ENCODE results near the gene GRID2. TPM values are rescaled to one million over a fixed set of nuclear protein-coding genes. Genes with fewer than 3 reads are reported as not detected.

GRID2 gene
- total and polyA plus RNA-seq, 5 experiments from 2014 or later, result not detected

DNA sequence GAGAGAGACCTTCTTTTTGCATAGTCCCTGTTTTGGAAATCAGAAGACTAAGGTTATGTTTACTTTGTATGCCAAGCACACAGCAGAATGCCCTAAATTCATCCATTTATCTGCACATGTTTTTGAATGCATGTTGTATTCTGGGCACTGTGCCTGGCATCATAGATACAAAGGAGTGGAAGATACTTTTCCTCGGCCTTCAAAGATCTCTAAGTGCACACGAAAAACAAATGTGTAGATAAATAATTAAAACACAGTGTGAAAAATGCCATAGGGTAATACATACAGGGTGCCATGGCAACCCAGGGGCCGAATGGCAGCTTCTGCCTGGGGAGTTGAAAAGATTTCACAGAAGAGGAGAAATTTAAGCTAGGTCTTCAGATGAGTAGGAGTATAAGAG, 1134.2 kb downstream of the GRID2 start:
- no peaks in the 10 kb centered on the region for H3K4me1 Mint-ChIP-seq
- H3K27me3 Mint-ChIP-seq, result no peaks in the 10 kb centered on the region
- no peak overlapping the region for H3K4me3 Mint-ChIP-seq
- peaks cover 4 to 36% (median 9%) of the 10 kb centered on the region in 9 donors for H3K9me3 Mint-ChIP-seq
- H3K36me3 Mint-ChIP-seq, result peaks cover 0 to 10% (median 0%) of the 10 kb centered on the region in 3 donors
- H3K27ac Mint-ChIP-seq, result no peak overlapping the region
- POLR2A ChIA-PET, result no interaction called here
- ATAC-seq (no peak), DNase-seq (no peak)

DNA sequence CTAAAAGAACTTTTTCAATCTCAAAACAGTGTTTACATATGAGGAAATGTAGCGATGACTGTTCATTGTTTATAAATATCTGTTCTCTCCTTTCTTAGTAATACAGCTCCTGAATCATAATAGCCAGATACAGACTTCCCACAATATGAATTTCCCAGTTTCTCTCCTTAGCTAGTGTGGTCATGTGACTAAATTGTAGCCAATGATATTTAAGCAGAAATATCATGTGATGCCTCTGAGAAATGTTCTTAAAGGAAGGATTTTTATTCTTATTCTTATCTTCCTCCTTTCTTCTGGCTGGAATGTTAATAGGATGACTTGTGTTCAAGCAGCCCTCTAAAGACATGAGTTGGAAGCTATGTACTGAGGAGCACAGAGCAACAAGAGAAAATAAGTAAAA, 1141.1 kb downstream of the GRID2 start:
- no peaks in the 10 kb centered on the region for H3K27me3 Mint-ChIP-seq
- H3K4me3 Mint-ChIP-seq, result no peak overlapping the region
- no peak for ATAC-seq
- H3K4me1 Mint-ChIP-seq, result no peaks in the 10 kb centered on the region
- no peak overlapping the region for H3K27ac Mint-ChIP-seq
- peaks cover 0 to 27% (median 3%) of the 10 kb centered on the region in 9 donors for H3K9me3 Mint-ChIP-seq
- POLR2A ChIA-PET, result no interaction called here
- peaks cover 0 to 5% (median 0%) of the 10 kb centered on the region in 3 donors for H3K36me3 Mint-ChIP-seq
- DNase-seq, result no peak

DNA sequence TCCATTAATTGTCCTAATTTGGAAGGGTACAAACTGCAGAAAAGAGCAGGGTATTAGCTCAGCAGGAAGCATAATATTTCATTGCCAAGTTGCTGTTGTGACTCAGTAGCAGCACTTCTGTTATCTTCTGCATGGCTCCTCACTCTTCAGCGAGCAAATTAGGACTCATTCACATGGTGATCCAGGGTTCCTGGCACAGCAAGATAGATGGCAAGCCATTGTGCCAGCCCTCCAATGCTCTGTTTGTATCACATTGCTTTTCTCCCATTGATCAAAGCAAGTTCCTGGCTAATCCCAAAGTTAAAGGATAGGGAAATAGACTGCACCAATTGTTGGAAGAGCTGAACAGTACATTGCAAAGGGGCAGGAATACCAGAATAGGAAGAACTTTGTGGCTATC, 1142.3 kb downstream of the GRID2 start:
- POLR2A ChIA-PET, result no interaction called here

DNA sequence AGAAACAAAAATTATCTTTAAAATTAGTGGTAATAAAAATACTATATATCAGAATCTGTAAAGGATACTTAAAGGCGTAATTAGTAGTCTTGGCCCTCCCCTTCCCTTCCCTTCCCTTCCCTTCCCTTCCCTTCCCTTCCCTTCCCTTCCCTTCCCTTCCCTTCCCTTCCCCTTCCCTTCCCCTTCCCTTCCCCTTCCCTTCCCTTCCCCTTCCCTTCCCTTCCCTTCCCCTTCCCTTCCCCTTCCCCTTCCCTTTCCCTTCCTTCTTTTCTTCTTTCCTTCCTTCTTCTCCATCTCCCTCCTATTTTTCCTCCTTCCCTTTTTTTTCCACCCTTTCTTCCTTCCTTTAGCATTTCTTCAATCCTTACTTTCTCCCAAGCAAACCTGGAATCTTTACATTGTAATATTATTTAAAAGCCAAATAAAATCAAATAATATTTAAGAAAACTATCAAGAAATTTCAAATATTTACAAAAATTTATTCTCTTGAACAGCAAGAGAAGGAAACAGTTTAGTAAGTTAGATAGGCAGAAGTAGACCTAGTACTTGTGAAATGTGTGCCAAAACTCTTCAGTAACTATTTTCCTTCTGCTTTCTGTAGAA, 1145.0 kb downstream of the GRID2 start:
- DNase-seq (no peak), ATAC-seq (no peak)
- no peak overlapping the region for H3K27ac Mint-ChIP-seq
- H3K4me1 Mint-ChIP-seq, result no peaks in the 10 kb centered on the region
- POLR2A ChIA-PET, result no interaction called here
- no peaks in the 10 kb centered on the region for H3K27me3 Mint-ChIP-seq
- H3K4me3 Mint-ChIP-seq, result no peak overlapping the region
- peaks cover 0 to 6% (median 0%) of the 10 kb centered on the region in 9 donors for H3K9me3 Mint-ChIP-seq
- H3K36me3 Mint-ChIP-seq, result no peaks in the 10 kb centered on the region

More for the DNA sequence above, 1142.3 kb downstream of the GRID2 start:
- no peak for DNase-seq
- Mint-ChIP-seq H3K9me3 (peaks cover 0 to 18% (median 2%) of the 10 kb centered on the region in 9 donors), H3K27ac (no peak overlapping the region), H3K4me3 (no peak overlapping the region), H3K4me1 (no peaks in the 10 kb centered on the region), H3K36me3 (no peaks in the 10 kb centered on the region), H3K27me3 (no peaks in the 10 kb centered on the region)
- ATAC-seq, result no peak

DNA sequence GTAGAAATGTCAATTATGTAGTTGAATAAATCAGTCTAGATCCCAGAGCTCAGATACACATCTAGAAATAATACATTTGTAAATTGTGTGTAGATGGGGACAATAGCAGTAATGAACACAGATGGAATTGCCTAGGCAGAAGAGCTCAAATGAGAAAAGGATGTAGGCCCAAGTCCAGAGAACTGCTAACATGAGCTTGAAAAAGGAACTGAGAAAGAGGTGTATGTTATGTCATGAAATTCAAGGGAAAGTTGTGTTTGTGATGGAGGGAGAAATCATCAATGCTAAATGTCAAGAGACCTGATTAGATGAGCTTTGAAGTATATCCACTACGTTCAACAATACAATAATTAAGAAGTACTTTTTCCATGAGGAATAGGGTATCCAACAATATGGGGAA, 1148.2 kb downstream of the GRID2 start:
- DNase-seq (no peak), ATAC-seq (no peak)
- POLR2A ChIA-PET, result no interaction called here
- Mint-ChIP-seq H3K4me3 (no peak overlapping the region), H3K4me1 (no peaks in the 10 kb centered on the region), H3K9me3 (peaks cover 0 to 5% (median 0%) of the 10 kb centered on the region in 9 donors), H3K27me3 (no peaks in the 10 kb centered on the region), H3K36me3 (no peaks in the 10 kb centered on the region), H3K27ac (no peak overlapping the region)

DNA sequence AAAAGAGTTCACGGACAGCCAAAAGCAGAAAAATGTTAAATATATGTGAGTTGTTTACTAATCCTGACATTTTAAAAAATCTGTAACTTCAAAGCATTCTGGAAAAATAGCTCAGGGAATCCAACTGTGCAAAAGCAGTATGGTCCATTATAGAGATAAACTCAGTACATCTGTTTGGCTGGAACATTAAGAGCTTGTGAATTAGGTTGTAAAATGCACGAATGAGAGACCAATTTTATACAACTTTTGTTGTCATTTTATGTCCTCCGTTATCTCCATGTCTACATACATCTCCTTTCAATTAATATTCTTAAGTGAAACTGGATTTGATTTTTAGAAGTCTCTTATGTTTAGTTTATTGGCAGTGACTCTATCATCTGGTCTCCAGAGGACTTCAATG, 1157.8 kb downstream of the GRID2 start:
- H3K27ac Mint-ChIP-seq, result no peak overlapping the region
- H3K4me3 Mint-ChIP-seq, result no peak overlapping the region
- H3K9me3 Mint-ChIP-seq, result peaks cover 0 to 12% (median 3%) of the 10 kb centered on the region in 9 donors
- H3K27me3 Mint-ChIP-seq, result no peaks in the 10 kb centered on the region
- no peaks in the 10 kb centered on the region for H3K36me3 Mint-ChIP-seq
- DNase-seq, result no peak
- POLR2A ChIA-PET, result no interaction called here
- no peaks in the 10 kb centered on the region for H3K4me1 Mint-ChIP-seq
- ATAC-seq, result no peak

DNA sequence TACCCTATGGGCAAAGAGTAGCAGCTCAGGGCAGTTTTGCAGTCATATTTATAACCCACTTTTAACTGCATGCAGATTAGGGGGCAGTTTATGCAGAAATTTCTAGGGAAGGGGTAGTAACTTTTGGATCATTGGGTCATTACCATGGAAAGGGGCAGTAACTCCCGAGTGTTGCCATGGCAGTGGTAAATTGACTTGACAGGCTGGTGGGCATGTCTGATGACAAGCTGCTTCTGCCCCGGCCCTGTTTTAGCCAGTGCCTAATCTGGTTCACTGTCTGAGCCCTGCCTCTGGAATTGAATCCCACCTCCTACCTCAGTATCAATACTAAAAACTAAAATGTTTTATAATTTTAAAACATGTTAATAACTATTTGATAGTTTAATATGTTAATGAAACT, 1162.7 kb downstream of the GRID2 start:
- ATAC-seq, result no peak
- POLR2A ChIA-PET, result no interaction called here
- no peak overlapping the region for H3K27ac Mint-ChIP-seq
- H3K27me3 Mint-ChIP-seq, result no peaks in the 10 kb centered on the region
- DNase-seq, result no peak
- H3K4me3 Mint-ChIP-seq, result no peak overlapping the region
- H3K4me1 Mint-ChIP-seq, result no peaks in the 10 kb centered on the region
- no peaks in the 10 kb centered on the region for H3K36me3 Mint-ChIP-seq
- peaks cover 0 to 7% (median 0%) of the 10 kb centered on the region in 9 donors for H3K9me3 Mint-ChIP-seq

DNA sequence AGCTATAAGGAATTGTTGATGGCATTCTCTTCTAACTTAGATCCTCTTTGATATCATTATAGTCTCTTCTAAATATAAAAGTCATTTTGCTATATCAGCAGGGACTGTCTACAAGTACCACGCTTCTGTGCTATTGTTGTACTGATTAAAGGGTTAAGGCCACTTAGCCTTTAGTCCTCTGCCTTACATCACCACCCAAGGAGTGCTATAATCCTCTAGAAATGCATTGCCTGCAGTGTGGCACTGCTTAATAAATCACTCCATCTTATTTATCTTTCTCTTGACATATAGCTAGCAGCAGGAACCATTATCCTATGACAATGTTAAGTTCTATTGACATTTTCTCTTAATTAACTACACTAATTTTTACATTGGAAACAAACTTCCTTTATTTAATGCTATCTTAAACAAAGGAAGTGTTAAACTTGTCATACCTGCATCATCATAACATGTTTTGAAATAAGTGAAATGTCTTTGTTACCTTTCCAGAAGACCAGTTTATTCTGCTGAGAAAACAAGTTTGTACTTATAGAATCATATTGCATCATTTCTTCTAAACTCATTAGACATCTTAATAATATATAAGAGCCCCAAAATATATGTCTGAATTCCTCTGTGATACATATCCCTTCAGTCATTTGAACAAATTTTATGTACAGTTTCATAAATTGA, 1163.9 kb downstream of the GRID2 start:
- Mint-ChIP-seq H3K9me3 (peaks cover 0 to 7% (median 0%) of the 10 kb centered on the region in 9 donors), H3K4me1 (no peaks in the 10 kb centered on the region), H3K36me3 (no peaks in the 10 kb centered on the region), H3K27me3 (no peaks in the 10 kb centered on the region), H3K27ac (no peak overlapping the region), H3K4me3 (no peak overlapping the region)
- no peak for ATAC-seq
- no peak for DNase-seq
- POLR2A ChIA-PET, result no interaction called here

DNA sequence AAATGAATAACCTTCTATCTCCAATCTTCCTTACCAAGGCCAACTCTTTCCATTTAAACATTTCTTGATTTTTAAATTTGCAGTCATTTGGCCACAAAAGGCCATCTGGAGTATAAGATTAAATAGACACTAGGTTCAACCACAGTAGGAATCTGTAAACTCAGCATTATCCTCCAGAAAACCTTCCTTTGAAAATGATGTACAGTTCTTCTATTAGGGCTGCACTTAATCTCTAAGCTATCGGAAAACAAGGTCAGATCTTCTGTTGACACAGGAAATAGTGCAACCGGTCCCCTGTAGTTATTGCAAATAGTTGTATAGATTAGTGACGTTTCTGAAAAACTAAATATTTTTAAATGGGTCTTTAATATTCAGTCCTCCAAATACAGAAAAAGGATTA, 1165.8 kb downstream of the GRID2 start:
- POLR2A ChIA-PET, result no interaction called here
- H3K27ac Mint-ChIP-seq, result no peak overlapping the region
- H3K4me3 Mint-ChIP-seq, result no peak overlapping the region
- H3K36me3 Mint-ChIP-seq, result no peaks in the 10 kb centered on the region
- no peaks in the 10 kb centered on the region for H3K27me3 Mint-ChIP-seq
- peaks cover 0 to 7% (median 0%) of the 10 kb centered on the region in 9 donors for H3K9me3 Mint-ChIP-seq
- DNase-seq, result no peak
- no peak for ATAC-seq
- no peaks in the 10 kb centered on the region for H3K4me1 Mint-ChIP-seq

DNA sequence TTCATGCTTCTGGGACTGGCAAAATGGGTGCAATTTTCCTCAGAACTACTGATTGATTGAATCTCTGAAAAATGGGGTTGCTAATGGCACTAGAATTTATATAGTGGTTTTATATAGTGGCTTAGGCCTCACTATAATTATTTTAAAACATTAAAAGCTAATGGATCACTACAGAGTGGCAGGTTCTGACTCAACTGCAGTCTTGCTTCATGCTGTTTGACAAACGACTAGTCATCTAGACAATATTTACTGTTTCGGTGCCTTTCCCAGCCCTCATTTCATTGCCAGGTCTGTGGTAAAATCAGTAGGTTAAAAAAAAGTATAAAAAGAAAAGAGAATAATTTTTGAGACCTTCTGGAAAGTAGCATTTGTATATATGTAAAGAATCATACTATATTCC, 1172.0 kb downstream of the GRID2 start:
- Mint-ChIP-seq H3K27ac (no peak overlapping the region), H3K4me3 (no peak overlapping the region), H3K4me1 (no peaks in the 10 kb centered on the region), H3K9me3 (peaks cover 0 to 2% (median 0%) of the 10 kb centered on the region in 9 donors), H3K27me3 (no peaks in the 10 kb centered on the region), H3K36me3 (no peaks in the 10 kb centered on the region)
- POLR2A ChIA-PET, result no interaction called here
- no peak for ATAC-seq
- DNase-seq, result no peak

DNA sequence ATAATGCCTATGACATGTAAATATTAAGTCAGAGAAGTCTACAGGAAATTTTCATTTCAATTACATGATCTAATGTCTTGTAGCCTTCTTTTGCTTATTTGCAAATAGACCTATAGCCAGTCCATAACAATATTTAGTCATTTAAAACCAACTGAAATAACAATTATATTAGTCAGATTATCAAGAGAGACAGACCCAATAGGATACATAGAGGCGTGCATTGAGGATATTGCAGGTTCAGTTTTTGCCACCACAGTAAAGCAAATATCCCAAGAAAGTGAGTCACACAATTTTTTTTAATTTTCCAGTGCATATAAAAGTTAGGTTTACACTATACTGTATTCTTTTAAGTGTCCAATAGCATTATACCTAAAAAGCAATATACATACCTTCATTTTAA, 1175.0 kb downstream of the GRID2 start:
- Mint-ChIP-seq H3K4me1 (no peaks in the 10 kb centered on the region), H3K4me3 (no peak overlapping the region), H3K27me3 (no peaks in the 10 kb centered on the region), H3K36me3 (no peaks in the 10 kb centered on the region), H3K9me3 (peaks cover 0 to 4% (median 0%) of the 10 kb centered on the region in 9 donors), H3K27ac (no peak overlapping the region)
- POLR2A ChIA-PET, result no interaction called here
- no peak for ATAC-seq
- no peak for DNase-seq

DNA sequence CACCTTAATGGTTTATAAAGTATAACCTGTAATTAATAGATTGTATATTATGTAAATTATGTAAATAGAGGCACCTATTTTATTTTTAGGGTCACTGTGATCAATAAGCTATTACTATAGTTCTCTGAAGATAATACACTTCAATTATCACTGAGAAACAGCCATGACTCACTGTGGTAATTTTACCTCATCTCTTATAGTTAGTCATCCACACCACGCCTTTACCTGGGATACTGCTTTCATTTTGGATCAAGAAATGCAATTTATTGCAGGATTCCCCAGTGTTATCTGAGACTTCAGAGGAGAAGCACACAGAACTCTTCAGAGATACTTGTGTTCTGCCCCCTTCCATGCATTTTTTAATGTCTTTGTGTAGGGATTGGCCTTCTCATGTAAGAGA, 1176.7 kb downstream of the GRID2 start:
- no peak overlapping the region for H3K27ac Mint-ChIP-seq
- H3K4me3 Mint-ChIP-seq, result no peak overlapping the region
- DNase-seq, result no peak
- no peaks in the 10 kb centered on the region for H3K4me1 Mint-ChIP-seq
- H3K27me3 Mint-ChIP-seq, result no peaks in the 10 kb centered on the region
- peaks cover 0 to 4% (median 0%) of the 10 kb centered on the region in 9 donors for H3K9me3 Mint-ChIP-seq
- POLR2A ChIA-PET, result no interaction called here
- H3K36me3 Mint-ChIP-seq, result no peaks in the 10 kb centered on the region
- no peak for ATAC-seq

DNA sequence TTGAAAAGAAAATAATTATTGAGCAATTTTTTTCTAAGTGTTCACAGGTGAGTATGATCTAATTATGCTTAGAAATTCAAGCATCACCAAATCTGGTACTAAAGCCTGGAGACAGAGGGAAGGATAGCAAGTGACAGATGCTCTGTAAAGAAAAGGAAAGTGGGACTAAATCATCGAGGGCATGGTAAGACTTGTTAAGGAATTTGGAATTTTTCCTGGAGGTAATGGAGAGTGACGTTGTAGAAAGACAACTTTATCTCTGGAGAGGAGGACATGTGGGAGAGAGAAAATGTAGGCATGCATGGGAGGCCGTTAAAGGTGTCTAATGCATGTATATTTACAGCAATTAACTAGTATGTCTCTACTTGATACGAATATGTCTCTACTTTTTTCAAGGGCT, 1191.6 kb downstream of the GRID2 start:
- DNase-seq (no peak), ATAC-seq (no peak)
- Mint-ChIP-seq H3K27me3 (no peaks in the 10 kb centered on the region), H3K4me1 (no peaks in the 10 kb centered on the region), H3K4me3 (no peak overlapping the region), H3K9me3 (peaks cover 3 to 28% (median 6%) of the 10 kb centered on the region in 9 donors), H3K27ac (no peak overlapping the region), H3K36me3 (no peaks in the 10 kb centered on the region)
- POLR2A ChIA-PET, result no interaction called here

DNA sequence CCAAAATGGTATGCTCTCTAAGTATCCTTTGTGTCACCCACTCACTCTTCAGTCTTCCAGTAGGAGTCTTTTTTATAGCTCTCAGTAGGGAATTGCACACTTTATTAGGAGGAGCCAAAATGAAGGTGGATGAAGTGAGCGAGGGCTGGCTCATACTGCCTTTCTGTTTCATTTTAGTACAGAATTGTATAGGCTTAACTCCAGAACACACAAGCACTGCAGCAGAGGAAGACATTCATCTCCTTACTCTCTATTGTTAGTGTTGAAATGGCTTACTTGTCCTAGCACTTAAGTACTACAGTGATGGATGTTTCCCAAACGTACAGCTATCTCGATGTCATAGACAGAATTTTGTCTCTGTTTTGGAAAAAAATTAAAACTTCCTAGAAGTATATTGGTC, 1197.5 kb downstream of the GRID2 start:
- Mint-ChIP-seq H3K27me3 (no peaks in the 10 kb centered on the region), H3K9me3 (peaks cover 0 to 37% (median 6%) of the 10 kb centered on the region in 9 donors), H3K36me3 (no peaks in the 10 kb centered on the region), H3K4me3 (no peak overlapping the region), H3K4me1 (no peaks in the 10 kb centered on the region), H3K27ac (no peak overlapping the region)
- POLR2A ChIA-PET, result no interaction called here
- ATAC-seq (no peak), DNase-seq (no peak)

Measured in naive thymus-derived CD8-positive, alpha-beta T cell (primary cell).